SIG-M5 treated with dmso at 0.1 percent for 504 hours (cell line): ENCODE data around the gene EEIG1.
A peak's percentile ranks its signal among the peaks of the same experiment; 100 is the strongest.

Experiments
- DNase-seq: peaks from one replicate; lab custom pipeline; 2025; ENCODE audit not compliant: unreplicated experiment; lab: John Stamatoyannopoulos, UW

EEIG1 gene

DNA sequence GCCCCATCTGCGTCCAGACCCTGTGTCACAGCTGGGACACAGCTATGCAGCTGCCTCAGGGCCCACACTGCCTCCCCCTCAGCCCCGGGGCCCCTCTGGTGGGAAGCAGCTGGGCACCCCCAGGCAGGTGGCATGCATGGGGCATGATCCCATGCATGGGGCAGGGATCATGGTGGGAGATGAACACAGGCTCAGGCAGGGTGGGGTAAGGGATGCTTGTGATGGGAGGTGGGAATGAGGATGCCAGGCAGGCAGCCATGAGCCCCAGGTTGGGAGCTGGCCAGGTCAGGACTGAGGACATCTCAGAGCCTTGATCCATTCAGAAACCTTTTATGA lies 19.7 kb downstream of the EEIG1 start:
- no peak for DNase-seq

DNA sequence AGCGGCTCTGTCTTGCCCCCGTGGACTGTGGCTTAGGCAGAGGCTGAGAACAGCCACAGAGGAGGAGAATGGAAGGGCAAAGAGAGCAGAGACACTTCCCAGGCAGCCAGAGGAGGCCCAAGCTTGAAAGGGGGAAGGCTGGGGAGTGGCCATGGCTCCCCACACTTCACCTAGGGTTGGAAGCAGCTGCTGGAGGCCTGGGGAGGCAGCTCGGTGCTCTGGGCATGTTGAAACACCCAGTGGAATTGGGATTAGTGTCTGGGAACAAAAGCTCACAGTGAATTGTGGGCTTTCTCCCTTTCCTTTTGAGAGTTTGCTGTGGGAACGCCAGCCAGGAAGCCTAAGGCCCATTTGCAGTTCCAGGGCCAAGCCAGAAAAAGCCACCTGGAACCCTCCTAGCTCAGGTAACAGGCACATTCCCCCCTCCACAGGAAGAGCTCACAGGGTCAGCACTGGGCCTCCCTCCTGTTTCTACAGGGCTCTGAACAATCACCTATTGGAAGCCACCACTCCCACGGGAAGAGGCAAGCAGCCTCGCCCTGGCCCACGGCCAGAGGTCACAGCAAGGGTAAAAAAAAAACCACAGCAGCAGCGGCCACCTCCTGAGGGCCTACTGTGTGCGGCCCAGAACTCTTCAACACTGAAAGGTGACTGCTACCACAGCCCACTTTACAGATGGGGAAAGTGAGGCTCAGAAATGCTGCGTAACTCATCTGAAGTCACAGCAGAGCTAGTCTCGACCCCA lies 20.2 kb downstream of the EEIG1 start:
- no peak for DNase-seq

DNA sequence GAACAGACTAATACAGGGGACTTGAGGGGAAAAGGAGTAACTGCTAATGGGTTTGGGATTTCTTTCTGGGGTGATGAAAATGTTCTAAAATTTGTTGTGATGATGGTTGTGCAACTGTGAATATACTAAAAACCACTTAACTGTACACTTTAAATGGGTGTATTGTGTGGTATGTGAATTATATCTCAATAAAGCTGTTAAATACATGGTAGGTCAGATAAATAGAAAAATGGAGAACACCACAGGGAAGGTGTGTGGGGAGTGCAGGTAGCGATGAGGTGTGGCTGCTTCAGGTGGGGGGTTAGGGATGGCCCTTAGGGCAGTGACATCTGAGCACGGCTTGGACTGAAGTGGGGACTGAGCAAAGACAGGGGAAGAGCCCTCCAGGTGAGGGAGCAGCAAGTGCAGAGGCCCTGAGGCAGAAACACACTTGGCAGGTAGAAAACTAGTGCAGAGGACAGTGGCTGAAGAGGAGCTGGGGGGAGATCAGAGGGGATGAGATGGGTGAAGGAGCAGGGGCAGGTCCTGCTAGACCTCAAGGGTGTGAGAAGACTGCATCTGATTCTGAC lies 20.9 kb downstream of the EEIG1 start:
- DNase-seq = no peak

DNA sequence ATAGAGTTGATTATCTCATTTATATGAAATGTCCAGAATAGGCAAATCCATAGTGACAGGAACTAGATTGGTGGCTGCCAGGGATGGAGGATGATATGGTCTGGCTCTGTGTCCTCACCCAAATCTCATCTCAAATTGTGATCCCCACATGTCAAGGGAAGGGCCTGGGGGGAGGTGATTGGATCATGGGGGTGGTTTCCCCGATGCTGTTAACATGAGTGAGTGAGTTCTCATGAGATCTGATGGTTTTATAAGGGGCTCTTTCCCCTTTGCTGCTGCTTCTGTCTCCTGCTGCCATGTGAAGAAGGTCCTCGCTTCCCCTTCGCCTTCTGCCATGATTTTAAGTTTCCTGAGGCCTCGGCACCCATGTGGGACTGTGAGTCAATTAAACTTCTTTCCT lies 21.4 kb downstream of the EEIG1 start:
- no peak for DNase-seq

DNA sequence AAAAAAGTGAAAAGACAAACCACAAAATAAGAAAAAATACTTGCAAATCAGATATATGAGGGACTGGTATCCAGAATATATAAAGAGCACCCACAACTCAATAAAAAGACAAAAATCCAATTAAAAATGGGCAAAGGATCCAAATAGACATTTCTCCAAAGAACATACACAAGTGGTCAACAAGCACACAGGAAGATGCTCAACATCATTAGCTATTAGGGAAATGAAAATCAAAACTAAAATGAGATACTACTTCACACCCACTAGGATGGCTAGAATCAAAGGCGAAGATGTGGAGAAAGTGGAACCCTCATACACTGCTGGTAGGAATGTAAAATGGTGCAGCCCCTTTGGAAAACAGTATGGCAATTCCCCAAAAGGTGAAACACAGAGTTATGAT lies 22.1 kb downstream of the EEIG1 start:
- DNase-seq = no peak

DNA sequence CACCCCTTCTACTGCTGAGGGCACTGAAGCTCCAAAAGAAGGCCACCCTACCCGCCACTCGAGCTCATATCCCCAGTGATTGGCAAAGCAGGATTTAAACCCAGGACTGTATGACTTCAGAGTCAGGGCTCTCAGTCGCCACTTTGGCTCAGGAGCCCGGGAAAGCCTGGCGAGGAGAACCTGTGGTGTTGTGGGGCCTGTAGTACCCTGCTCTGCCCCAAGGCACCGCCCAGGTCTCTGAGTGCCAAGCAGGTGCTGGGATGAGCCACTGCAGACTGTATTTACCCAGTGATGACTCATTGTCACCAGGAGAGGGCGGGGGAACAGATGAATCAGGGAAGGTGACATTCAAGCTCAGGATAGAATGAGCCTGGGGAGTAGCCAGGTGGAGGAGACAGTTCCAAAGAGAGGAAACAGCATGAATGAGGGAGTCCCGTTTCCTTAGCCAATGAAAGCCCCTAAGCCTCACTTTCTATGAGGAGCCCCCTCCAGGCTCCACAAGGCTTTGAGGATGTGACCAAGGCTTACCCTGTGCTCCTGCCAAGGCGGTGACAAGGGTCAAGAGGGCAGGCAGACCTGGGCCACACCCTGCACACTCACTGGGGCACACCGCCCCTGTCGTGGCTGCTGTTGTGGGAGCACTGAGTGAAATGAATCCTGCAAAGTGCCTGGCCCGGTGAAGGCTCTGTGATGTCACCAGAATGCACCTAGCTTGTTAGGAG lies 25.3 kb downstream of the EEIG1 start:
- DNase-seq = peak; percentile 68

DNA sequence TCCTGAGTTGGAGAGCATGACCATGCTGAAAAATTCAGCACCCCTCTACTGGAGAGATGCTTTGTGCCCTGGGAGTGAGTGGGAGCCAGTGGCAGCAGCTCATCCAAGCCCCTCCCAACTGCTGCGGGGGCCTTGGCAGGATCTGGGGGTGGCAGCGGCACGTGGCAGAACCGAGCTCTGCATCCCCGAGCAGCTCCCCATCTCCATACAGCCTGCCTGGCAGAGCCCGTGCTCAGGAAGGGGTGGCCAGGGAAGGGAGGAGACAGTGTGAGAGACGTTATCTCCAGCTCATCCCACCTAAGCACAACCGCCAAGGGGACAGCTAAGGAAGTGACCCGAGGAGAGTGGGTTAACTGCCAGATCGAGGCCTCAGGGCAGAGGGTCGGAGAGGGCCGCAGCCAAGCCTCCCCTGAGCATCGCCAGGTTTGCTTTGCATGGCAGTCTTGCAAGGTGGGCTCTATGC lies 25.9 kb downstream of the EEIG1 start:
- no peak for DNase-seq

DNA sequence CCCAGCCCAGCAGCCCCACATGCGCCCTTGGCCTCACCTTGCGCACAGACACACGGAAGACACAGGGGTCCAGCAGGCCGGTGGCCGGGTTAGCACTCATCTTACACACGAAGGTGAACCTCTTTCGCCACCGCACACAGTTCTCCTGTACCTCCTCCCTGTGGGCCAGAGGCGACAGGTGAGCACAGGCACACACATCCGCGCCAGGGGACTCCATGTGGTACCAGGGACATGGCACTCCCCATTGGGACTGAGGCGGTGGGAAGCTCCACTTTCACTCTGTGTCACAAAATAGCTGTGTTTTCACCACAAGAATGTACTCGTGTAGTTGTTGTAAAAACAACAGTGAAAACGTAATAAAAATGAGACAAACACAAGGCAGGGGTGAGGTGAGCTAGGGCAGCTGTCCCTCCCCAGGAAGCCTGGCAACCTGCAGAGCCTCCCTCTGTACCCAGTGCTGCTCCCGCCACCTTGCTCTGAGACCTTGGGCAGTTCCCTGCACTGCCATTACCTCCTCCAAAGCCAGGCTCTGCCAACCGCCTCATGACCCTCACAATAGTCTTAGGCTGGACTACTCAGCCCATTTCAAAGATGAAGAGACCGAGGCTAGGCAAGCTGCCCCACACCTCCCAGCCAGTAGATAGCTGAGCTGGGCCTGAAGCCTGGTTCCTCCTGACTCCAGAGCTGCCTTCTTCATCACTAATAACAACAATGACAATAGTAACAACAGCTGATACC lies 26.9 kb downstream of the EEIG1 start:
- no peak for DNase-seq

DNA sequence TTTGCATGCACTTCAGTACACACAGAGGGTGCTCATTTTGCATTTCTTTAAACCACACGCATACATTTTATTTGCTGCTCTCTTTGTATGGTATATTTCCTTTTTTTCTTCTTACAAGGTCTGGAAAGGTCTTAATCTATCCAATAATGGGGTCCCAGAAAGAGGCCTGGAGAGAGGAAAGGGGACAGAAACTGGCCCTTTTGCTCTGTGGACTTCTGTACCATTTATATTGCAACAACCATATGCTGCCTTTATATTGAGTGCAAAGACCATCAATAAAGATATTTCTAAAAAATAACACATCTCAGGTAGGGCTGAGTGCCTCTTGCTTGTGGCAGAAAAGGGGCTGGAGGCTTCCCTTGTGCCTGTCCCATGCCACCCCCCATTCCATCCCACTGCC lies 27.6 kb downstream of the EEIG1 start:
- DNase-seq = no peak

DNA sequence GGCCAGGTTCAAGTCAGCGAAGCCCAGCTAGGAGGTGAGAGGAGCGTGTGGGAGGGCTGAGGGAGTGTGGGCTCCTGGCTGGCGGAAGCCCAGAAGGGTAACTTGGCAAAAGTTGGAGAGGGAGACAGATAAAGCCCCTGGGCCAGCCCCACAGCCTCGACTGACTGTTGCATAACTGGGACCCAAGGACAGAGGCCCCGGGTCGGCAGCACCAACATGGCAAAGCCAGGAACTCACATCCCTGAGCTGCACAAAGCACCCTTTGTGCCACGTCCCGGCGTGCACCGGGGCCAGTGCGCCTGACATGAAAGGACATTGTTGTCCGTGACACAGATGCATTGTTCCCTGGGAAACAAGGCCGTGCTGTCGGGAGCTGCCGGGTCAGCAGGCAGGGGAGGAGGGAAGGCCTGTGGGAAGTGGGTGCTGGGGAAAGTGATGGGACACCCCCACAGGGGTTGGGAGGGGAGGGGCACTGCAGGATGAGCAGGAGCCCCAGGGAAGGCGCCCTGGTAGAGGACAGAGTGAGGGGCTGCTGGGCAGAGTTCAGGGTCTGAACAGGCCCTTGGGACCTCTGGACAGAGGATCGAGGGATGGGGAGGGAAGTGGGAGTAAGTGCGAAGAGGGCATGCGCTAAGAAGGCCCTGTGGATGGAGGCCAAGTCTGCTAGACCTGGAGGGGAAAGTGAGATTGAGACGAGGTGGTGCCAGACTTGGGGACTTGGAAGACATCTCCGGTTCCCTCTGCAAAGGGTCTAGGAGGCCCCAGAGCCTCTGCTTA lies 30.1 kb downstream of the EEIG1 start:
- no peak for DNase-seq

DNA sequence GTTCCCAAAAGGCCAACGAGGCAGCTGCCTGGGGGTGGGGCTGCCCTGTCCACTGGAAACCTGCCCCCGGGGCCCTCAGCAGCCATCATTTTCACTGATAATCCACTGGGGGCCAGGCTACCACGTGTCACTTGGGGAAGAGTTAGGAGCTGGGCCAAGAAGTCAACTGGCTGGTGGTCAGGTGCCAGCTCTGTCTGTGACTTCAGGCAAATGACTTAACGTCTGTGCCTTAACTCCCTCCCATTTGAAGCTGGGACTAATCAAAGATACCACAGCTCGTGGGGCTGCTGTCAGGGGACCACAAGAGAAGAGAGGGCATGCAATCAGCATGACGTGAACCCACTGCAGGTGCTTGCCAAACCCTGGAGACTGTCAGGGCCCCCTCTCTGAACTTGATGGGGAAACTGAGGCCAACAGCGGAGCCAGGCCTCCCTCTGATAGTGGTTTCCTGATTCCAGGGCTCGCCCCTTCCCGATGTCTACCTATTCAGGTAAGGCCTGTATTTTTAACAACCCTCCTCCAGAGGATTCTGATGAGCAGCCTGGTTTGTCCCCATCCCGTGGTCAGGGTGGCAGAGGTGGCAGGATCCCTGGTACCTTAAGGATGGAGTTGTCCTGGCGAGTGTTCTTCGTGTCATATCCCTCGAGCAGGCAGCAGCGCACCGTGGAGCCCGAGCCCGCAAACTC lies 30.8 kb downstream of the EEIG1 start:
- no peak for DNase-seq

DNA sequence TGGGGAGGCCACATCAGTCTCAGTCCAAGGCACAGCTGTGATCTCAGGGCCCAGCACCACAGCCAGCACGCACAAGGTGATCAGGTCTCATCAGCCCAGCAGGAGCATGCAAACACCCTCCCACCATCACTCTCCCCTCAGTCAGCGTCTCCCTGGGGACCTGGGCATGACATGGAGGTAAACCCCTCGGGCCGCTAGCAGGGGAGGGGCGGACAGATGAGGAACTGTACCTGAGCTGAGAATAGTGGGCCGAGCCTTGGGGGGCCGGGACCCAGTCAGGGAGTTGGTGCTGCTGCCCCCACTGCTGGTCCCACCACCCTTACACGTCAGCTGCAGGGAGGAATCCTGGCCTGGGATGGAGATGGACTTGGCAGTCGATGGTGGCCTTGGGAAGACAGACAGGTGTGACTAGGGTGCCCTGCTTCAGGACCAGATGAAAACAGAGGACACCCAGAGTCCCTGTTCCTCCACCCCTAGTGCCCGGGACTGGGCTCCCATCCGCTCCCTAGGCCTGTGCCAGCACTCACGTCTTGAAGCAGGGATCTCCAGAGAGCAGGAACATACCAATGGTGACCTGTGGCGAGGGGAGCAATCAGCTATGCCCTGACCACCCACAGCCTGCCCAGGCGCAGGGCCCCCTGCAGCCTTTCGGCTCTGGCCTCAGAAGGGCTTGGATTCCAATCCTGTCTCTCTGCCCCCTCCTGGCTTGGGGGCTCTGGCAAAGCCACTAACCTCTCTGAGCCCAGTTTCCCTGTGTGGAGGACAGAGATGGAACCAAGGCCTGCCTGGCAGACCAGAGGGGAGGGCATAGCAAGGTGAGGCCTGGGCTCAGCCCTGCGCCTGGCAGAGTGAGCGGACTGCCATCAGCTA lies 32.7 kb downstream of the EEIG1 start:
- DNase-seq = no peak

DNA sequence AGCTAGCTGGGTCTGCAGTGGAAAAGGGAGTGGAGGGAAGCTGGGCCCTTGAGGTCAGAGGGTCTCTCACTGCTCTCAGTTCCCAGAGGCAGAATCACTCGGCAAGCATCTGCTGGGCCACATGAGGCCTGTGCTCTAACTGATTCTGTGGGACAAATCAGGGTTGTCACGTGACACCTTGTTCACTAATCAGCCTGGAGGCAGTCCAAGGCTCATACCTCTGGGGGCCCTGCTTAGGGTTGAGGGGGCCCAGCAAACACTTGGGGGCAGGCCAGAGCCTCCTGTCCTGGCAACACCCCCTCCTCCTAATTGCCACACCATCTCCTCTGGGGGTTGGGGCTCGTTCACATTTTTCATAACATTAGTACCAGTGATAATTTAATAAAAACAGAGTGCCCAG lies 34.1 kb downstream of the EEIG1 start:
- DNase-seq = no peak

DNA sequence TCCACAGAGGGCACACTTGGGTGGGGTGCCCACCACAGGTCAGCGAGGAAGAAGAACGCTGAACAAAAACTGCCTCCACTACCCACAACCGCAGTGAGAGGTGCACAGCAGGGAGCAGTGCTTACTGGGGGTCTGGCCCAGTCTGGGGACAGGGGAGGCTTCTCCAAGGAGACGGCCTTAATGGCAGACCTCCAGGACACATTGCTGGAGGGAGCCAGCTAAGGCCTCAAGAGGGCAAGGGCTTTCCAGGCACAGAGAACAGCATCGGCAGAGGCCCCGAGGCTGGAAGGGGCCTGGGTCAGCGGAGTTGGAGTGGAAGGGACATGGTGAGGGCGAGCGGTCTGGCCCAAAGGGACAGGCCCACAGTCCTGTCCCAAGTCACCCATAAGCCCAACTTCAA lies 34.8 kb downstream of the EEIG1 start:
- DNase-seq = no peak

DNA sequence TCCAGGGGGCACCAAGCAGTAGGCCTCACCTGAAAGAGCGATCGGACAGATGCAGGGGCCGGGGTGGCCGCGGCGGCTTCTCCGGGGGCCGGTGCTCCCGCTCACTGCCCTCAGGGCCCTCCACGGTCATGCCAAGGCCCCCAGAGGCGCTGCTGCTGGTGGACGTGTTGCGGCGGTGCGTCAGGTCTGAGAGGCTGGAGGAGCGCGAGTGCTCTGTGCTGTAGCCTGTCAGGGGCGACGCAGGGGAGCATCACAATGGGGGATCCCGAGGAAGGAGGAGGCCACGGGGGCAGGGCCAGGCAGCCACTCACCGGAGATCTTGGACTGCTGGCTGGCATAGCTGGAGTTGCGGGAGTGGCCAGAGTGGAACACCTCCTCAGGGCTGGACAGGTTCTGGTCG lies 35.5 kb downstream of the EEIG1 start:
- no peak for DNase-seq

DNA sequence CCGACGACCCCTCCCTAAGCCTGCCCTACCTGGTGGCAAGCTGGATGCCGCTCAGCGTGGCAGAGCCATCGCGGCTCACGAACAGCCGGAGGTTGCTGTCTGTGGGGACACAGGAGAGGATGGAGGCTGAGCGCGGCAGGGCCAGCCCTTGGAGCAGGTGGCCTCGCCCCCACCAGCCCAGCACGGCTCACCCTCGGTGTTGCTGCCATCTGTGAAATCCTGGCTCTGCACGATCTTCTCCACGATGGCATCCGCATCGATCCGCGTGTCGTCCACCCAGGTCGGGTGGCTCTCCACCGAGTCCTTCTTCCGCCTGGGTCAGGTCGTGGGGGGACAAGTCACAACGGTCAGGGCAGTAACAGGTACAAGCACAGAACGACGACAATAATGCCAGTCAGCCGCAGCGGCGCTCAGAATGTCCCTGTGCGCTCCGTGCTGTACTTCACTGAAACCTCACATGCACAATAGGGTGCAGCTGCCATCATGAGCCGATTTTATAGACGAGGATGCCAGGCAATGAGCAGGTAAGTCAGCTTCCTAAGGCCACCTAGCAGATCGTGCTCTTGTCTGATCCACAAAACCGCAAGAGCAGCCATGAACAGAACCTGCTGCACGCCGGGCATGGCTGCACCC lies 36.1 kb downstream of the EEIG1 start:
- DNase-seq = no peak

DNA sequence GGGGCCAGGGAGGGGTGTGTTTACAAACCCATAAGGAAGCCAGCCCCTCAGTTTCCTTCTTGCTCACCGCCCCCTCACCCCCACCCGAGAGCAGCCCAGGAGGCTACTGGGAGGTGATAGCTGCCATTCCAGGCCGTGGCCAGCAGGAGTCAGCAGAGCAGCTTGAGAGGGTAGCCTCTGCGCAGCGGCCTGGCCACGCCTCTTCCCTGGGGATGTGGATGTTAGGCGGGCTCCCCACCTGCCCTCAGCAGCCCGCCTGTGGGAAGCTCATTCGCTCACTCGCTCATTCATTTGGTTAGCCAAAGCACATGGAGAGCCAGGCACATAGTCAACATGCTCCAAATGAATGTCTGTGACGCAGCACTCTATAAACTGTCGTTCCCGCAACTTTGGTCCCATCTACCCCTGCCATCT lies 37.1 kb downstream of the EEIG1 start:
- peak; percentile 76 for DNase-seq

DNA sequence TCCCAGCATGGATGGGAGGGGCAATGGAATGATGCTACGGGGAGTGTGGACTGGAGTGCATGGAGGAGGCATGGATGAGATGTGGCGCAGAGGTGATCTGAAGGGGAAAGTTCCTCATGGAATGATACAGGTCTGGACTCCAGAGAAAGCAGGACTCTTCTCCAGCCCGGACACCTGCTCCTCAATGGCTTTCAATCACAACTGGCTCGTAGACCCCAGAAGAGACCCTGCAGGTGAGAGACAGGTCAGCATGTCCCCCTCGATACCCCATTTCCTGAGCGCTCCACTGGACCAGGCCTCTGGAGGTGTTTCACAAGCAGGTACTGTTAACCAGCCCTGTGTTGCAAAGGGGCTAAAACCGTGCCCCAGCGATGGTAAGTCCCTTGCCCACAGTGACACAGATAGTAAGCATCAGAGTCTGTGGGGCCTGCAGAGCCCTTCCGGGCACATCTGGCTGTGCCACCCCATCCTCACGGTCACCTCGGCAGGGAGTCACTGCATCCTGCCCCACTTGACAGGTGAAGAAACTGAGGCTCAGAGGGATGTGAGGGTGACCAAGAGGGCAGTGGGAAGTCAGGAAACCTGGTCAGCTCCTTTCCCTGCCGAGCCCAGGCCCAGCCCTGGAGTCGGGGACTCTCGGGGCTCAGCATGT lies 37.7 kb downstream of the EEIG1 start:
- DNase-seq = no peak
